GM19035 (cell line): Measurements from ENCODE around the gene TMEM201.
"Not testable (repeated sequence)": the region's sequence is repeated elsewhere in the genome, so short reads cannot be mapped to it uniquely, and the experiment has no call there.

Experiments
- ATAC-seq: cut with Tn5 transposase; IDR thresholded peaks from one replicate; pipeline ENCODE4 v1.9.1; 2021; ENCODE audit not compliant: unreplicated experiment

The TMEM201 gene

GRCh38 chr1:9618909-9619679, 30.4 kb downstream of the TMEM201 start:
- no peak for ATAC-seq

GRCh38 chr1:9621032-9621431, 32.3 kb downstream of the TMEM201 start:
- ATAC-seq = no peak

- no peak for ATAC-seq
Observed at GRCh38 chr1:9624081-9624480, 35.4 kb downstream of the TMEM201 start.

- not testable (repeated sequence) for ATAC-seq
Observed at GRCh38 chr1:9625030-9625429, 36.3 kb downstream of the TMEM201 start.

- ATAC-seq = no peak
Observed at GRCh38 chr1:9626201-9626608, 37.5 kb downstream of the TMEM201 start.

- ATAC-seq = no peak
Observed at GRCh38 chr1:9628541-9629444, 40.1 kb downstream of the TMEM201 start.

- no peak for ATAC-seq
Observed at GRCh38 chr1:9629445-9630201, 40.9 kb downstream of the TMEM201 start.

- ATAC-seq = no peak
Observed at GRCh38 chr1:9630331-9631111, 41.8 kb downstream of the TMEM201 start.

GRCh38 chr1:9631613-9632012, 42.9 kb downstream of the TMEM201 start:
- no peak for ATAC-seq

GRCh38 chr1:9633493-9633892, 44.8 kb downstream of the TMEM201 start:
- no peak for ATAC-seq

GRCh38 chr1:9634582-9634981, 45.9 kb downstream of the TMEM201 start:
- no peak for ATAC-seq

GRCh38 chr1:9639227-9639626, 50.5 kb downstream of the TMEM201 start:
- no peak for ATAC-seq

- ATAC-seq = no peak
Observed at GRCh38 chr1:9643351-9644256, 54.9 kb downstream of the TMEM201 start.

- no peak for ATAC-seq
Observed at GRCh38 chr1:9646037-9646436, 57.3 kb downstream of the TMEM201 start.

GRCh38 chr1:9648171-9648570, 59.5 kb downstream of the TMEM201 start:
- no peak for ATAC-seq

- no peak for ATAC-seq
Observed at GRCh38 chr1:9649769-9650168, 61.1 kb downstream of the TMEM201 start.

GRCh38 chr1:9651220-9651564, 62.5 kb downstream of the TMEM201 start:
- no peak for ATAC-seq

- ATAC-seq = peak; percentile 33
Observed at GRCh38 chr1:9651565-9652378, 63.1 kb downstream of the TMEM201 start, which contains the start of gene PIK3CD. PIK3CD (plus strand) TSS chr1:9651731; CDS start chr1:9710456, 58,725 bp downstream.
